ENCODE measurements around the gene HPSE2.
"Not testable (repeated sequence)": the region's sequence is repeated elsewhere in the genome, so short reads cannot be mapped to it uniquely, and the experiment has no call there.

Gene HPSE2

DNA sequence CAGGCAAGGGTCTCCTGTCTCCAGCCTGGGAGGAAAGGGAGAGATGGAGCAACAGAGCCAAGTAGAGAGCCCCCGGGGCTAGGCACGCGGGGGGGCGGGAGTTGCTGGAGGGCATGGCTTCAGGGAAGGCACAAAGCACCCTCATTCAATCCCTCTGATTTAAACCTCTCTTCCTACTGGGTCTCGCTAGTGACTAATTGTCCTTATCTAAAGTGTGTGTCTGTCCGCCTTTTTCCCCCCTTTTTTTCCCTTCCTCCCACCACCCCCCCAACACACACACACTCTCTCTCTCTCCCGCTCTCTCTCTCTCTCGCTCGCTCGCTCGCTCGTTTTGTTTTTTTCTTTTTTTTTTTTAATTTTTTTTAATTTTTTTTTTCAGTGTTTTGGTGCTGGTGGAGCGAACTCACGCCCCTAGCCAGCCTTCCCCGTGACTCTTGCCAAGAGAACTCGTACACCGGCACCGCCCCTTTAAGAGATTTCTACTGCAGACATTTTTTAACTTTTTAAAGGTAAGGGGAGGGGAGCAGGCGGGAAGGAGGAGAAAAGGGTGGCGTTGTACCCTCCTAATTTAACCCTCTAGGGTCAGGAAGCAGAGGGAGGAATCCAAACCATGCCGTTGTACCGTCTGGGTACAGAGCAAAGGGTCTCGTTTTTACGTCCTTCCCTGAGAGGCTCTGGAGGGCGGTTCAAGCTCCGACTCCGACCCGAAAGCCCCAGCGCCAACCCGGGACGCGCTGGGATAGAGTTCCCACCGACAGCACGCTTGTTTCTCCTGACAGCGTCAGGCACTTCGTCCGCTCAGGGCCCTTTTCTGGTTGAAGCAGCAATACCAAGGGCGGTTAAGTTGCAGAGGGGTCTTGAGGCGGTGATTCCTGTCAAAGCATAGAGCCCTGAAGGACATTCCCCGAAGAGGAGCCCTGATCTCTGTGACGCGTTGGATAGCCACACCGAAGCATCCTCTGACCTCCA is at the start of gene HPSE2:
TSS of gene HPSE2 (minus strand) at position 195 of the 969 bp plus-strand sequence.
- DNase-seq: no peak

DNA sequence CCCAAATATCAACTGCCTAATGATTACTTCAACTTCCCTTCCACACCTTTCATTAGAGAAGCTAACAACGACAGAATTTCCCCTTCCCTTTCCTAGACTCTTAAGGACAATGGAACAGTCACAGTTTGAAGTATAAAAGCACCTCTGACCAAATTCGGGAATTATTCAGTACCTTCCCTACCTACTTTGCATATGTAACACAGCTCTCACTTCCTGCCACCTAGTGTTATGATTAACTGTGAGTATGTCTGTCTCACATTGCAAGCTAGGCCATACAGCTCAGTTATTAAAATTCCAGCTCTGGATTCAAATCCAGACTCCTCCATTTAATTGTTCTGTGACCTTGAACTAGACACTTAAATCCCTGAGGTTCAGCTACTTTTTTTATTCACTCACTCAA is 44.8 kb upstream of the HPSE2 start:
- no peak for DNase-seq

DNA sequence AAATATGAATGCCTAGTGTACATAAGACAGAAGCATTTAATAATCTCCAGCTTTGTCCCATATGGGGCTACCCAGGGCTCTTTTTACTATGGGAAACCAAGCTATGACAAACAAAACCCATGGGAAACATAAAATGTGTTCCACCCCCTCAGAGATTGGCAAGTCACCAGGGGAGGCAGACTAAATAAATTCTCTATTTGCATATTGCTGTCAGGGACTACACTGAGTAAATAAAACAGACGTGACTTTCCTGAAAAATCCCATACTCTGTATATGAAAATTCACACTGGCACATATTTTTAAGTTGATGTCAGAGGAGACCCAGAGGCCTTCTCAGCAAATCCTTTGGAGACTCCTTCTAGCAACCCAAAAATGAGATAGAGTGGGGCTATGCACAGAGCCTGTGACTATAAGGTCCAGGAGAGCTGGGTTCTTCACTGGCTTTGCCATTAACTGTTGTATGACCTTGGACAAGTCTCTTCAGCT is 44.0 kb upstream of the HPSE2 start:
- no peak for DNase-seq

DNA sequence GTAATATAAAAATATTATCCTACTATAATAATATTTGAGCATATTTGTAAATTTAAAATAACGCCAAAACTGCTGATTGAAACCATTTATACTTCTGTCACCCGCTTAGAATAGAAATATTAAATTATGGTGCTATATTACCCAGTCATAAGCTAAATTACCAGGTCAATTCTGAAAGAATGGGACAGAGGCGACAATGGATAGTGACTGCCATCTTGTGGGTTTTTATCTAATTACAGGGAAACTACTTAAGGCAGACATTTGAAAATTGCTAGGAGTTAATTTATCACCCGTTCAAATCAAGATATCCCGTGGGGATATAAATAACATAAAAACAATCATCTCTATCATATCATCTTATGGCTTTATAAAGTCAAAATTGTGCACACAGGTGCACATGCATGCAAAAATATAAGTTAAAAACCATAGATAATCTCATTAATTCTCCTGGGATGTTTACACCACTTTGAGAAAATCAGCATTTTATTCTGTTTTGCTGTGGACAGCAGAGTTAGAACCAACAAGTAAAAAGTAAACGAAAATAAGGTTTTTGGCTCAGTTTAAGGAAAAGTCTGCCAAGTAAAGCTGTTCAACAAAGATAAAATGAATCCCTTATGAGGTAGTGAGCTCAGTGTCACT is 41.3 kb upstream of the HPSE2 start:
- DNase-seq: no peak

DNA sequence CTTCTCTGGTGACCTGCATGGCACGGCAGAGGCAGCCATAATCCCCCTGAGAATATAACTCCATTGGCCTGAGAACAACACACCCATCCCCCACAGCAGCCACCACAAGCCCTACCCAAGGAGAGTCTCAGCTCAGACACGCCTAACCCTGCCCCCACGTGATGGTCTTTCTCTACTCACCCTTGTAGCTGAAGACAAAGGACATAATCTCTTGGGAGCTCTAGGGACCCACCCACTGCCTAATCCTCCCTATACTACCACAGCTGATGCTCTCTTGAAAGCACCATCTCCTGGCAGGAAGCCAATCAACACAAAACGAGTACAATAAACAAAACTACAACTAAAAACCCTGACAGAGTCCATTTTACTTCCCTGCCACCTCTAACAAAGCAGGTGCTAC is 30.7 kb upstream of the HPSE2 start:
- no peak for DNase-seq

DNA sequence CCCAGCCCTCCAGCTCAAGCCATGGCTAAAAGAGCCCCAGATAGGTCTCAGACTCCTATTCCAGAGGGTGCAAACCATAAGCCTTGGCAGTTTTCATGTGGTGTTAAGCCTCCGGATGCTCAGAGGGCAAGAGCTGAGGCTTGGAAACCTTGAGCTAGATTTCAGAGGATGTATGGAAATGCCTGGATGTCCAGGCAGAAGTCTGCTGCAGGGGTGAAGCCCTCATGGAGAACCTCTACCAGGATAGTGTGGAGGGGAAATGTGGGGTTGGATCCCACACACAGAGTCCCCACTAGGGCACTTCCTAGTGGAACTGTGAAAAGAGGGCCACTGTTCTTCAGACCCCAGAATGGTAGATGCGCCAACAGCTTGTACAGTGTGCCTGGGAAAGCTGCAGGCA is 13.2 kb upstream of the HPSE2 start:
- DNase-seq: no peak

DNA sequence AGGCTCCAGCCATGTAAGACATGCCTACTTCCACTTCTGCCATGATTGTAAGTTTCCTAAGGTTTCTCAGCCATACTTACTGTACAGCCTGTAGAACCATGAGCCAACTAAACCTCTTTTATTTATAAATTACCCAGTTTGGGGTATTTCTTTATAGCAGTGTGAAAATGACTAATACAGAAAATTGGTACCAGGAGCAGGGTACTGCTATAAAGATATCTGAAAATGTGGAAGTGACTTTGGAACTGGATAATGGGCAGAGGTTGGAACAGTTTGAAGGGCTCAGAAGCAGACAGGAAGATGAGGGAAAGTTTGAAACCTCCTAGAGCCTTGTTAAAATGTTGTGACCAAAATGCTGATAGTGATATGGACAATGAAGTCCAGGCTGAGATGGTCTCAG is 12.2 kb upstream of the HPSE2 start:
- DNase-seq: not testable (repeated sequence)

DNA sequence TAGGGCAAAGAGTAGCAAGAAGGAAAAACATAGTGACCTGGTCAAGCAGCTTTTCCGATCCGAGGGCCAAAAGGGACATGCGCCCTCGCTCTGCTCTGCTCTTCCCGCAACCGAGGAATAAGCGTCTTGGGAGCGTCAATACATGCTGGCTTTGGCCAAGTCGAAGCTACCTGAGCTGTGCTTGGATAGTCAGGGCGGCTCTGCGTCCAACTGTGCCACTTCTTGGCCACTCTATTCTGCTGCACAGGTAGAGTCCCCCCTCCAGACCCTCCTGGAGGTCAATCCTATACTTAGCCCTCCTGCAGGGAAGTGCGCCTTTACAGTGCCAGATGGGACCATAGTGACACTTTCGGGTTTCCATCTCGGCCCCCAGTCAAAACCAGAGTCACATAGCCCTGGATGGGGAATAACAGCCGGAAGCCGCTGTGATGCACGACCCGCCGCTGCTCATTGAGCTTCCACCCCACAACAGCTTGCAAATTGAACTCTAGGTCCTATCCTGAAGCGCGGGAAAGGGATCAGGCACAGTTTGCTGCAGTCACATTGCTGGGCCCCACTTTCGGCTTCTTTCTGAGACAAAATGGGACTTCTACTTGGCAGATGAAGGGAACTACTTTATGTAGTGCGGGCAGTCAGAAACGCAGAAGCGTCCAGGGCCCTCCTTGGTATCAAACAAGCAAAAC is 1.1 kb upstream of the HPSE2 start:
- no peak for DNase-seq

DNA sequence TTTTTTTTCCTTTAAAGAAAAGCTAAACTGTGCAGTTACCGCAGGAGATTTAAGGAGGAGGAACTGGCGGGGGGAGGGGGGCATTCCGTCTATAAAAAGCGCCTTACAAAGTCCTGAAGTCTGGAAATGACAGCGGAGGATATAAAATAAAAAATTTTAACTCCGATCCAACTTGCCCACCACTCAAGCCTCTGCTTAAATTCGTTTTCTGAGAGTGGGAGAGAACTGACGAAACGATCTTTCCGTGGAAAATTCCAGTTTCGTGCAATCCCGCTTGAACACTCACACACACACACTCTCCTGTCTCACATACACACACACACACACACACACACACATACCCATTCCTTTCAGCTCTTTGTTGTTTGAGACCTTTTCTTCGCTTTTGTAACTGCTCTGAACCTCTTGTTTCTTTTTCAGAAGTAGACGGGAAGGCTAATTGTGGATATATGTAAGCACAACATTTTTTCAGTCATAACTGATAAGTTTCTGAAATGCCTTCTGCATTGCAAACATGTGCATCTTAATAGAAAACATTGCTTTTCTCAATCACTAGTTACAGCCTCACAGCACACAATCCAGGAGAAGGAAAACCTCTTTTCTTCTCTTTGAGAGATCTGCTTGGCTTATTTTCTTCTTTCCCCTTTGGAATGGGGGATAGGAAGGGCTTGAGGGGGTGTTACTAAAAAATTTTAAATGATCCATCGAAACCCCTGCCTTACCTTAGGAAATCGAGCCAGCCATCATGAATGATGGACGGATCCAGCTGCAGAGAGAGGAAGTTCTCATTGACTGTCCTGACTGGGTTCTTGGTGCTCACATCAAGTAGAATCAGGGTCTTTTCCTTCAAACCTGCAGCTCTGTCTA is 628 bp downstream of the HPSE2 start:
- no peak for DNase-seq

DNA sequence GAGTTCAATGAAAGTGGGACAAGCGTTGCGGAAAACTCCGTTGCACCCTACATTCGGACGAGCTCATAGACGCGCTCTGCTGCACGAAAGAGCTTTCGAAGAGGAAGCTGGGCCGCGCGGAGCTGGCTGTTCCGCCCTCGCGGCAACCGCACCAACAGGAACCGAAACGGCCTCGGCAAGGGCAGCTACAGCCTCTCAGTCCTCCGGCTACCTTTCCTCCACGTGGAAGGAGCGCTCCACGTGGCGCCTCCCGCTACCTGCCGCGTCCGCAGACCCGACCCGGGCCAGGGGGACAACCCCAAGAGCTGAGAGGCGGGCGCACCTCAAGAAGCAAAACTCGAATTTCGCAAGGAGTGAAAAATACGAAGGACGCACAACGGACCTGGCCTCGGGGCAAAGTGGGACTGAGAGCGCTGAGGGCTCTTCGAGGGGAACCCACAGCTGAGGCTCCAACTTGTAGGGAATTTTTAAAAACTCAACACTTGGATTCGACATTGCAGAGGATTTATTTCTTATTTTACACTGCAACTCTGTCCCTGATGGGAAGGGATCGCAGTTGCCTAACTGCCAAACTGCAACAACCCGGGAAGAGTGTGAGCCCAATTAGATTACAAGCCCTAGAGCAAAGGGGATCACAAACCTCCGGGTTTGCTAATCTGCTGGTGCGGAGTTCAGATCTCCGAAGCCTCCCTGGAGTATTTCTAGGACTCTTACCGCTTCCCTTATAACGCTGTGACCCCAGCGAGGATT is 1.4 kb downstream of the HPSE2 start:
- peak; percentile 64 for DNase-seq

DNA sequence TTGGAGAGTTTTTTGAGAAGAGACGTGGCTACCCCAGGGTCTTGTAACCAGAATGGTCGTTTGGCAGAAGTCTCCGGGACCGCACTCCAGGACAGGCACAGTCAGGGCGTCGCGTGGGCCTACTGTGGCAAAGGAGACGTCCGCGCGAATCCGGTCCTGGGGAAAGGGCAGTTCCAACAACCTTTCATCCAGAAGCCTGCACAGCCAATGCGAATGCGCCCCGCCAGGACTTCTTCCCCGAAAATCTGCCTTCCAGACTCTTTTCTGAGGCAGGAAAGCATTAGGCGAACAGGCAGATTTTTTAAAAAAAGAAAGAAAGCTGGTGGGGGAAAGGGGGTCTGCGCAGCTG is 2.0 kb downstream of the HPSE2 start:
- DNase-seq: no peak

DNA sequence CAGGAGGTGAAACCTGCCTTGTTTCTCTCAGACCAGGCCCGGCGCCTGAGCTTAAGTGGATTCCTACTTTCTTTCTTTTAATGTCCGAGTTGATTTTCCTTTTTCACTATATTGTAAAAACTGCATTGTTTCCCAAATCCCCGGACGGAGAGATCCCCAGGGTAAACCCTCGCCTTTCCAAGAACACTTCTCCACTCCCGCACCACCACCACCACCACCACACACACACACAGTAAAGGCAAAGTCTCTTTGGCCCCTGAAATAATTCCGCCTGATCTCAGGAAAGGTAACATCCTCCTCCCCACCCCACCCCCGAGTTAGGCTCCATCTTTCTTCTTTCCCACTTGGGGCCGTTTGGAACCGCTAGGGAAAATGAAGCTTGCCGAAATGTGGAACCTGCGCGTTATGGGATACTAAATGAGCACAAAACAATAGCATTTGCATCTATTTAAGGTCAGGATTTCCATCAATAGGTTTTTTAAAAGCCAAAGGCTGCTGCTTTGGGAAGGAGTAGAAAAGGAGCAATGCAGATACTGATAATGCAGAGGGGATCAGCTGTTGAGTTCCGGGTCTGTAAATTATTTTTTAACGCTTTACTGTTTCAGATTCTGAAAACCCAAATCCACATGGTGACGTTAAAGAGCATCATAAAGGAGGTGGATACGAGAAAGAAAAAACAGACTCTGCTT is 2.5 kb downstream of the HPSE2 start:
- no peak for DNase-seq

DNA sequence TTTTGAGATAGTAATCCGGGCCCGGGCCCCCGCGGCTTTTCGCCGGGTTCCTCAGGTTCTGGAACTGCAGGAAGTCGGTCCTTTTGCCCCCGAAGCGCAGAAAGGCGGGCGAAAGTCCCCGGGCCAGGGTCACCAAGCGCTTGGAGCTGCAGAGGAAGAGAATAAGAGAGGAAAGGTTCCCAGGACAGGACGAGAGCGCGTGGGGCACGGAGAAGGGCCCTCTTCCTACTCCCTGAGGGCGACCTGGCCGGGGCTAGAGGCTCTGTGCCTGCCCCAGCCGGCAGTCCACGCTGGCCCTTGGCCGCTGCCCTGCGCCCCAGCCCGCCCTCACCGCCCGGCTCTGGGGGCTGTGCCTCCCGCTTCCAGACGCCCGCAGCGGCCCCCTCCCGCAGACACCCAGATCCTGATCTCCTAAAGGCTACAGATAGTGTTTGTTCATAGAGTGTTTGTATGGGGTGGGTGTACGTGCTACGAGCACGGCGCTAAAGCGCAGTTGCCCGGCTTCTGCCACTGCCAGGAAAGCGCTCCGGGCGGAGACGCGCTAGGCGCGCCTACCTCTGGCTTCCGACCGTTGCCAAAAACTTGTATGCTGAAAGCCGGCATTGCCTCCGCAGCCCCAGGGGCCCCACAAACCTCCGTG is 3.2 kb downstream of the HPSE2 start:
- DNase-seq: peak; percentile 29

DNA sequence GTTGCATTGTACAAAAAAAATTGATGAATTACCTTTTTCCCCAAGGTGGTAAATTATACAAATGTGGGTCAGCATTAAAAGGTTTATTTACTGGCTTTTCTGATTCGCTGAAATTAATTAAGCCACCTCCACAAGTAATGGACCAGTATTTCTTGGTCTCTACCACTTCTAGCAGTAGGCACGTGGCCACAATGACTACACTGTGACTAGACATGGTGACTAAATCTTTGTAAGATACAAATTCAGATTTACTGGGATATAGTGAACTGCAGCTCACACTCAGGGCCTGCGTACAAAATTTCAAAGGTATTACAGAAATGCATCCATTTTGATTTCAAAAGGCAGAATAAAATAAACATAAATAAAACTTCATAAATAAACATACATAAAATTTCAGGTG is 10.9 kb downstream of the HPSE2 start:
- DNase-seq: no peak

DNA sequence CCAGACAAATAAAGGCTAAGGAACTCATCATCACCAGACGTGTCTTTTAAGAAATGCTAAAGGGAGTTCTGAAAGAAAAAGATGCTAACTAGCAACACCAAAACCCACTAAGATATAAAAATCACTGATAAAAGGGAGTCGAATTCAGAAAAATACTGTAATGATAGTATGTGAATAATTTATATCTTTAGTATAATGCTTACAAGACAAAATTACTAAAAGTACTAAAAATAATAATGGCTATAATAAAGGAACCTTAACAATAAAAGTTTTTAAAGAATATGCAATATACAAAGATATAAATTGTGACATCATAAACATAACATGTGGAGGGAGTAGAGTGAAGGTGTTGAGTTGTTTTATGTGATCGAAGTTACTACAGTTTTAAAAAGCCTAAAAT is 28.3 kb downstream of the HPSE2 start:
- DNase-seq: no peak

DNA sequence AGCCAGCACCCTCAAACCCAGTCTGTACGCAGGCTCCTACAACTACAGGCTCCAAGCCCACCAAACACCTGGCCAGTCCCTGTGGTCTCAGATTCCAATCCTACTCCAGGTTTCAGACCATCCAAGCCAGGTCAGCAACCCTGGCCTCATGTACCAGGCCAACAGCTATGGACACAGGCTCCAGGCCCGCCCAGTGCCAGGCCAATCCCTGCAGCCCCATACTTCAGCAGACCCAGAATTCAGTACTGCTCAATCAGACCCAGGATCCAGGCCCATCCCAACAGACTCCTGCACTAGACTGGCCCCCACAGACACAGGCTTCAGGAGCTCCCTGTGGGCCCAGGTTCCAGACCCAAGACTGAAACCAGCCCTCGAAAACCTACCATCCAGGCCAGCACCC is 32.3 kb downstream of the HPSE2 start:
- DNase-seq: no peak

DNA sequence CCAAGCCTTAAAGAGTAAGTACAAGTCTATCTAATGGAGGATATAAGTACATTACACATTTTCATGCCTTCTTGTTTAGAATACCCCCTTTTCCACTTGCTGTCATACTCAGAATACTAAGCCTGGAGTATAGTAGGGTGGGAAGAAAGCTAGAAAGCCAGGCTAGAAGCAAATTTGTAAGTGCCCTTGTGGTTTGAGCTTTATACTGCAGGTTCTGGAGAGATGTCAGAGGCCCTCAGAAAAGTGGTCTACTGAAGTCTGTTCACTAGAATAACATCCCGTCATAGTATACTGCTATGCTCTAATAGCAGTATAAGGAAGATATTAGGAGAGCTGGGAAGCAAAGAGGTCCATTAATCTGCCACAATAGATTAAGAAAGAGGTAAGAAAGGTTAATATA is 62.7 kb downstream of the HPSE2 start:
- DNase-seq: no peak

DNA sequence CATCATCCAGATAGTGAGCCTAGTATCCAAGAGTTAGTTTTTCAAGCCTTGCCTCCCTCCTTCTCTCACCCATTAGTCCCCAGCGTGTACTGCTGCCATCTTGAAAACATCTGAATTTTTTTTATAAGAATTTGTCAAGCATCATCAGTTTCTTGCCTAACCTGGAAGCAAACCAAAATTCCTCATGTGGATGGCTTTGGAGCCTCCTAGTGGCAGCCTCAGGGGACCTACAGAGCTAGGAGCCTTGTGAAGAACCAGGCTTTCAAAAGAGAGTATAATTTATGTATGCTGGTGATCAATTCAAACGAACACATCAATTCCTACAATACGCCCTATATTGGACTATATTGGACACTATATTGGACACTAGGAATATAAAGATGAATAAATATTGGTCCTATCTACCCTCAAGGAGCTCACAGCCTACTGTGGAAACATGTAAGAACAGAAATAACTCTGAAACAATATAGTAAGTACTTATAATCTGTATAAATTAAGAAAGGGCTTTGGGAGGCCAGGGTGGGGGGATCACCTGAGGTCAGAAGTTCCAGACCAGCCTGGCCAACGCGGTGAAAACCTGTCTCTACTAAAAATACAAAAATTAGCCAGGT is 63.4 kb downstream of the HPSE2 start:
- no peak for DNase-seq

DNA sequence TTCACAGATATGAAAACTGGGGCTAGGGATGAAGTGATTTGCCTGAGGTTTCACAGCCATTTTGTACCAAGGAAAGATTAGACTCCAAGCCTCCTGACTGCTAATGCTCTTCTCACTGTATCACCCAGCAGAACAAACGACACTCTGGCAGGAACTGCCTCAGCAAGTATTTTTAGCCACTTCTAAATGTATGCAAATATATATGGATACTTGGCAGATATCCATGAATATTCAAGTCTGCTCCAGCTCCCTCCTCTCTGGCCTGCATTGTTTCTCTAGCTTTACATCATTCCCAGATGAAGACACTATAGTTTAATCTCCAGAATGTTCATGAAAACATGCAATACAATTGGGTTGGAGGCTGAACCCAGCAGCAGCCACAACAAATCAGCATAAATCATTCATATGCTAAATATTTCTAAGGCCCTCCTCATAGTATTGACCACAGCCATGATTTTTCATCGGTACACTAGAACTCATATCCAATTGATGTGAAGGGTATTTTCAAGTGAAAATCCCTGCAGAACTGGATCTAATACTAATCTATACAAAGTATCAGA is 65.5 kb downstream of the HPSE2 start:
- no peak for DNase-seq

DNA sequence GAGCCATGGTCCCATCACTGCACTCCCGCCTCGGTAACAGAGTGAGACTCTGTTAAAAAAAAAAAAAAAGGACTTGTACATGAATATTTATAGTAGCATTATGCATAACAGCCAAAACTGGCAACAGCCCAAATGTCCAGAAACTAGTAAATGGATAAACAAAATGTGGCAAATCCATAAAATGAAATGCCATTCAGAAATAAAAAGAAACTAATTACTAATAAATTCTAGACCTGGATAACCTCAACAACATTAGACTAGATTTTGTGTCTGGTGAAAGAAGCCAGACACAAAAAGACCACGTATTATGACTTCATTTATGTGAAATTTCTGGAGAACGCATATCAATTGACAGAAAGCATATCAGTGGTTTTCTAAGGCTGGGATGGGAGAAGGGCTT is 74.5 kb downstream of the HPSE2 start:
- DNase-seq: no peak
